ENCODE data around the gene BMP8B. TPM values are rescaled to one million over a fixed set of nuclear protein-coding genes. Genes with fewer than 3 reads are reported as not detected.

BMP8B gene
- total RNA-seq, 1 donor from 2014 or later = 0.41 TPM

- ATAC-seq (no peak), DNase-seq (ENCODE audit: missing footprints) (no peak)
- intact Hi-C loops (cut with DNase I) = no loop called here
Observed at GRCh38 chr1:39745016-39745670, 43.5 kb downstream of the BMP8B start.

GRCh38 chr1:39738622-39739366 lies 49.9 kb downstream of the BMP8B start, which contains the start of gene PPIE:
Gene PPIE (plus strand): TSS chr1:39738882. CDS start chr1:39738901, 19 bp downstream.
- peak; percentile 98 for ATAC-seq
- DNase-seq (ENCODE audit: missing footprints) = peak; percentile 97
- intact Hi-C loops (cut with DNase I) = no loop called here

GRCh38 chr1:39737546-39738169 lies 51.0 kb downstream of the BMP8B start:
- ATAC-seq = no peak
- intact Hi-C loops (cut with DNase I) = no loop called here
- no peak for DNase-seq (ENCODE audit: missing footprints)

GRCh38 chr1:39735731-39736130 lies 52.9 kb downstream of the BMP8B start:
- DNase-seq (ENCODE audit: missing footprints) (no peak), ATAC-seq (no peak)
- intact Hi-C loops (cut with DNase I) = no loop called here

GRCh38 chr1:39733161-39733560 lies 55.5 kb downstream of the BMP8B start:
- intact Hi-C loops (cut with DNase I) = no loop called here

GRCh38 chr1:39732730-39733129 lies 55.9 kb downstream of the BMP8B start:
- peak; percentile 4 for ATAC-seq
- DNase-seq (ENCODE audit: missing footprints) = no peak
- intact Hi-C loops (cut with DNase I) = no loop called here

More at GRCh38 chr1:39733161-39733560, 55.5 kb downstream of the BMP8B start:
- peak; percentile 47 for ATAC-seq
- DNase-seq (ENCODE audit: missing footprints) = no peak

GRCh38 chr1:39729842-39730241 lies 58.8 kb downstream of the BMP8B start:
- ATAC-seq (no peak), DNase-seq (ENCODE audit: missing footprints) (no peak)
- intact Hi-C loops (cut with DNase I) = no loop called here

GRCh38 chr1:39729030-39729429 lies 59.6 kb downstream of the BMP8B start:
- no peak for ATAC-seq

GRCh38 chr1:39727932-39728317 lies 60.7 kb downstream of the BMP8B start:
- intact Hi-C loops (cut with DNase I) = no loop called here
- DNase-seq (ENCODE audit: missing footprints) (no peak), ATAC-seq (no peak)

More at GRCh38 chr1:39729030-39729429, 59.6 kb downstream of the BMP8B start:
- DNase-seq (ENCODE audit: missing footprints) = no peak
- intact Hi-C loops (cut with DNase I) = no loop called here

- intact Hi-C loops (cut with DNase I) = no loop called here
- ATAC-seq (no peak), DNase-seq (ENCODE audit: missing footprints) (no peak)
Observed at GRCh38 chr1:39727221-39727931, 61.3 kb downstream of the BMP8B start.

GRCh38 chr1:39726600-39726999 lies 62.1 kb downstream of the BMP8B start:
- intact Hi-C loops (cut with DNase I) = no loop called here
- ATAC-seq (no peak), DNase-seq (ENCODE audit: missing footprints) (no peak)

GRCh38 chr1:39722495-39722894 lies 66.2 kb downstream of the BMP8B start:
- DNase-seq (ENCODE audit: missing footprints) (no peak), ATAC-seq (no peak)
- intact Hi-C loops (cut with DNase I) = no loop called here

- ATAC-seq (no peak), DNase-seq (ENCODE audit: missing footprints) (no peak)
- intact Hi-C loops (cut with DNase I) = no loop called here
Observed at GRCh38 chr1:39721664-39722063, 67.0 kb downstream of the BMP8B start.

GRCh38 chr1:39720094-39720999 lies 68.3 kb downstream of the BMP8B start:
- ATAC-seq (peak; percentile 37), DNase-seq (ENCODE audit: missing footprints) (no peak)
- intact Hi-C loops (cut with DNase I) = loop anchor here (1.0 kb wide), 1 partner anchor 114 kb away; no protein-coding TSS in a partner anchor

- intact Hi-C loops (cut with DNase I) = loop anchor here (5.0 kb wide), 1 partner anchor 46 kb away; the partner anchor contains the start of gene NT5C1A
- DNase-seq (ENCODE audit: missing footprints) (no peak), ATAC-seq (no peak)
Observed at GRCh38 chr1:39717809-39718208, 70.9 kb downstream of the BMP8B start.

- DNase-seq (ENCODE audit: missing footprints) (no peak), ATAC-seq (no peak)
- intact Hi-C loops (cut with DNase I) = no loop called here
Observed at GRCh38 chr1:39713557-39713956, 75.1 kb downstream of the BMP8B start.

GRCh38 chr1:39711966-39712340 lies 76.7 kb downstream of the BMP8B start:
- intact Hi-C loops (cut with DNase I) = no loop called here
- DNase-seq (ENCODE audit: missing footprints) (no peak), ATAC-seq (no peak)
